BLaER1 (cell line): Measurements from ENCODE around the gene PTPRE.
A peak's percentile ranks its signal among the peaks of the same experiment; 100 is the strongest.

Experiments
- H3K27ac ChIP-seq: shearing (Covaris generic); formaldehyde crosslinking; 2 replicates; pipeline ENCODE4 v1.8.1; 2022
- H3K27me3 ChIP-seq: shearing (Covaris generic); formaldehyde crosslinking; 2 replicates; pipeline ENCODE4 v1.8.1; 2022
- H3K36me3 ChIP-seq: shearing (Covaris generic); formaldehyde crosslinking; 2 replicates; pipeline ENCODE4 v1.8.1; 2022
- H3K4me1 ChIP-seq: shearing (Covaris generic); formaldehyde crosslinking; 2 replicates; pipeline ENCODE4 v1.8.1; 2022
- H3K4me2 ChIP-seq: shearing (Covaris generic); formaldehyde crosslinking; 2 replicates; pipeline ENCODE4 v1.8.1; 2022
- H3K4me3 ChIP-seq: shearing (Covaris generic); formaldehyde crosslinking; 2 replicates; pipeline ENCODE4 v1.8.1; 2022
- H3K9ac ChIP-seq: shearing (Covaris generic); formaldehyde crosslinking; 2 replicates; pipeline ENCODE4 v1.8.1; 2022
- H3K9me3 ChIP-seq: shearing (Covaris generic); formaldehyde crosslinking; 2 replicates; pipeline ENCODE4 v1.8.1; 2022
- H4K20me1 ChIP-seq: shearing (Covaris generic); formaldehyde crosslinking; 2 replicates; pipeline ENCODE4 v1.8.1; 2022
- Cebpa-rat ChIP-seq: shearing (Covaris generic); IDR thresholded peaks from 2 replicates; pipeline ENCODE4 v1.8.1; 2022

The PTPRE gene

GRCh38 chr10:128027306-128027705 lies 120.4 kb downstream of the PTPRE start:
- no peak overlapping the region for H3K4me3 ChIP-seq
- H3K9ac ChIP-seq = peak overlapping the region; percentile 60; the same call in 1 of the 2 replicates
- H4K20me1 ChIP-seq = no peaks in the 10 kb centered on the region
- H3K36me3 ChIP-seq = no peaks in the 10 kb centered on the region
- no peak for TF ChIP-seq Cebpa-rat
- no peaks in the 10 kb centered on the region for H3K9me3 ChIP-seq
- H3K4me1 ChIP-seq = peaks cover 92% of the 10 kb centered on the region
- H3K4me2 ChIP-seq = peak overlapping the region; percentile 95
- H3K27ac ChIP-seq = peak overlapping the region; percentile 76
- H3K27me3 ChIP-seq = no peaks in the 10 kb centered on the region

GRCh38 chr10:128027822-128028507 lies 121.1 kb downstream of the PTPRE start:
- Histone ChIP-seq H3K4me3 (peak overlapping the region; percentile 58), H3K27me3 (no peaks in the 10 kb centered on the region), H4K20me1 (no peaks in the 10 kb centered on the region), H3K4me2 (peak overlapping the region; percentile 95), H3K4me1 (peaks cover 86% of the 10 kb centered on the region), H3K9me3 (no peaks in the 10 kb centered on the region), H3K27ac (peak overlapping the region; percentile 76), H3K36me3 (no peaks in the 10 kb centered on the region), H3K9ac (no peak overlapping the region; the same call in 1 of the 2 replicates)
- TF ChIP-seq Cebpa-rat = no peak

GRCh38 chr10:128028508-128029289 lies 121.8 kb downstream of the PTPRE start:
- H3K4me3 ChIP-seq = peak overlapping the region; percentile 58
- peaks cover 78% of the 10 kb centered on the region for H3K4me1 ChIP-seq
- TF ChIP-seq Cebpa-rat = no peak
- H3K27me3 ChIP-seq = no peaks in the 10 kb centered on the region
- no peaks in the 10 kb centered on the region for H4K20me1 ChIP-seq
- peak overlapping the region; percentile 76 for H3K27ac ChIP-seq
- no peaks in the 10 kb centered on the region for H3K9me3 ChIP-seq
- H3K9ac ChIP-seq = peak overlapping the region; percentile 56
- no peaks in the 10 kb centered on the region for H3K36me3 ChIP-seq
- peak overlapping the region; percentile 95 for H3K4me2 ChIP-seq

- Histone ChIP-seq H3K9me3 (no peaks in the 10 kb centered on the region), H3K9ac (peak overlapping the region; percentile 56), H3K36me3 (no peaks in the 10 kb centered on the region), H3K4me3 (peak overlapping the region; percentile 58), H3K4me1 (peaks cover 73% of the 10 kb centered on the region), H3K27me3 (no peaks in the 10 kb centered on the region), H3K4me2 (peak overlapping the region; percentile 95), H3K27ac (peak overlapping the region; percentile 76), H4K20me1 (no peaks in the 10 kb centered on the region)
- no peak for TF ChIP-seq Cebpa-rat
Observed at GRCh38 chr10:128029290-128029651, 122.4 kb downstream of the PTPRE start.

- H3K27me3 ChIP-seq = no peaks in the 10 kb centered on the region
- peak overlapping the region; percentile 95 for H3K4me2 ChIP-seq
- peak overlapping the region; percentile 76 for H3K27ac ChIP-seq
- no peaks in the 10 kb centered on the region for H4K20me1 ChIP-seq
- H3K9ac ChIP-seq = peak overlapping the region; percentile 56; the same call in 1 of the 2 replicates
- H3K4me3 ChIP-seq = peak overlapping the region; percentile 58
- H3K36me3 ChIP-seq = no peaks in the 10 kb centered on the region
- TF ChIP-seq Cebpa-rat = no peak
- H3K4me1 ChIP-seq = peaks cover 67% of the 10 kb centered on the region
- H3K9me3 ChIP-seq = no peaks in the 10 kb centered on the region
Observed at GRCh38 chr10:128029731-128030369, 122.9 kb downstream of the PTPRE start.

- Histone ChIP-seq H3K36me3 (no peaks in the 10 kb centered on the region), H3K4me3 (peak overlapping the region; percentile 58; the same call in 1 of the 2 replicates), H3K4me1 (peaks cover 60% of the 10 kb centered on the region), H3K4me2 (peak overlapping the region; percentile 95), H3K27me3 (no peaks in the 10 kb centered on the region), H3K9me3 (no peaks in the 10 kb centered on the region), H3K9ac (peak overlapping the region; percentile 56; the same call in 1 of the 2 replicates), H4K20me1 (no peaks in the 10 kb centered on the region), H3K27ac (peak overlapping the region; percentile 76)
- no peak for TF ChIP-seq Cebpa-rat
Observed at GRCh38 chr10:128030498-128031072, 123.7 kb downstream of the PTPRE start.

GRCh38 chr10:128031216-128031615 lies 124.3 kb downstream of the PTPRE start:
- no peak overlapping the region for H3K9ac ChIP-seq

GRCh38 chr10:128032466-128032865 lies 125.6 kb downstream of the PTPRE start:
- Histone ChIP-seq H4K20me1 (no peaks in the 10 kb centered on the region), H3K9ac (no peak overlapping the region), H3K27ac (no peak overlapping the region), H3K27me3 (no peaks in the 10 kb centered on the region), H3K4me2 (no peak overlapping the region), H3K9me3 (no peaks in the 10 kb centered on the region), H3K36me3 (no peaks in the 10 kb centered on the region), H3K4me1 (peaks cover 41% of the 10 kb centered on the region), H3K4me3 (no peak overlapping the region)
- no peak for TF ChIP-seq Cebpa-rat

More at GRCh38 chr10:128031216-128031615, 124.3 kb downstream of the PTPRE start:
- Histone ChIP-seq H3K27me3 (no peaks in the 10 kb centered on the region), H4K20me1 (no peaks in the 10 kb centered on the region), H3K36me3 (no peaks in the 10 kb centered on the region), H3K27ac (0 out of 2 replicates have a peak overlapping the region, but pooled peaks have one; percentile 76), H3K4me2 (peak overlapping the region; percentile 95; the same call in 1 of the 2 replicates), H3K4me3 (no peak overlapping the region), H3K4me1 (peaks cover 53% of the 10 kb centered on the region), H3K9me3 (no peaks in the 10 kb centered on the region)
- TF ChIP-seq Cebpa-rat = no peak

GRCh38 chr10:128035557-128035973 lies 128.7 kb downstream of the PTPRE start:
- no peak overlapping the region for H3K4me2 ChIP-seq
- no peak overlapping the region for H3K27ac ChIP-seq
- no peaks in the 10 kb centered on the region for H3K9me3 ChIP-seq
- no peaks in the 10 kb centered on the region for H3K36me3 ChIP-seq
- H3K4me3 ChIP-seq = no peak overlapping the region
- TF ChIP-seq Cebpa-rat = no peak
- H4K20me1 ChIP-seq = no peaks in the 10 kb centered on the region
- H3K4me1 ChIP-seq = peaks cover 10% of the 10 kb centered on the region
- H3K27me3 ChIP-seq = no peaks in the 10 kb centered on the region
- no peak overlapping the region for H3K9ac ChIP-seq
